Ishikawa (cell line): ENCODE measurements around the gene GTSE1.

Experiments
- MAX ChIP-seq: IDR thresholded peaks from 2 replicates; pipeline ENCODE4 v1.6.1; 2012
- USF1 ChIP-seq: IDR thresholded peaks from 2 replicates; pipeline ENCODE4 v1.6.1; 2012

GRCh38 chr22:46290121-46290842 lies 6.4 kb upstream of the GTSE1 start:
- TF ChIP-seq MAX (no peak), USF1 (no peak)
